Activated CD8-positive, alpha-beta memory T cell treated with anti-CD3 and anti-CD28 coated beads, Interleukin-2, amount 50 U/mL, for 4 hours (primary cell): ENCODE results near the gene SAMD10.
"Not testable (repeated sequence)": the region's sequence is repeated elsewhere in the genome, so short reads cannot be mapped to it uniquely, and the experiment has no call there.

ENCODE experiments used
- DNase-seq: peaks from one replicate; pipeline ENCODE4 v3.0.0-alpha.2; 2020

The SAMD10 gene

GRCh38 chr20:64000906-64001305 lies 21.5 kb upstream of the SAMD10 start:
- no peak for DNase-seq

- DNase-seq, result no peak
Measured at GRCh38 chr20:63982937-63983336, 3.5 kb upstream of the SAMD10 start.

GRCh38 chr20:63980806-63981728 lies 1.6 kb upstream of the SAMD10 start, which contains the start of gene PRPF6:
TSS of gene PRPF6 (plus strand) at chr20:63981132. CDS start at chr20:63981246, 114 bp downstream.
- DNase-seq, result peak; percentile 95

- DNase-seq, result no peak
Measured at GRCh38 chr20:63980317-63980805, 919 bp upstream of the SAMD10 start.

GRCh38 chr20:63979229-63979556 lies 249 bp downstream of the SAMD10 start:
- no peak for DNase-seq

GRCh38 chr20:63978319-63979228 lies 868 bp downstream of the SAMD10 start:
- no peak for DNase-seq

- DNase-seq, result peak; percentile 60
Measured at GRCh38 chr20:63977739-63978276, 1.6 kb downstream of the SAMD10 start.

- no peak for DNase-seq
Measured at GRCh38 chr20:63976980-63977738, 2.3 kb downstream of the SAMD10 start.

- not testable (repeated sequence) for DNase-seq
Measured at GRCh38 chr20:63976511-63976910, 2.9 kb downstream of the SAMD10 start.

GRCh38 chr20:63974402-63975200 lies 4.8 kb downstream of the SAMD10 start:
- DNase-seq, result no peak

- DNase-seq, result peak; percentile 84
Measured at GRCh38 chr20:63973636-63974401, 5.6 kb downstream of the SAMD10 start.

GRCh38 chr20:63973160-63973479 lies 6.3 kb downstream of the SAMD10 start:
- DNase-seq, result no peak

- no peak for DNase-seq
Measured at GRCh38 chr20:63972312-63973159, 6.9 kb downstream of the SAMD10 start.

- not testable (repeated sequence) for DNase-seq
Measured at GRCh38 chr20:63971960-63972311, 7.5 kb downstream of the SAMD10 start.

- DNase-seq, result no peak
Measured at GRCh38 chr20:63970714-63971431, 8.6 kb downstream of the SAMD10 start.

GRCh38 chr20:63969838-63970713 lies 9.4 kb downstream of the SAMD10 start, which contains the start of gene ZNF512B:
TSS of gene ZNF512B (minus strand) at chr20:63969930. CDS start at chr20:63967950, 1,980 bp downstream.
- peak; percentile 62 for DNase-seq

- peak; percentile 41 for DNase-seq
Measured at GRCh38 chr20:63968928-63969760, 10.3 kb downstream of the SAMD10 start.
